Neural crest cell (in vitro differentiated cells): Measurements from ENCODE around the gene SLC5A3. TPM values are rescaled to one million over a fixed set of nuclear protein-coding genes. Genes with fewer than 3 reads are reported as not detected.

Experiments used
- DNase-seq: peaks from one replicate; pipeline ENCODE4 v3.0.0; 2021; ENCODE audit warnings: low read depth, mixed read lengths, low spot score
- H3K27ac Mint-ChIP-seq: one replicate; pipeline ENCODE4 v1.8.0; 2021; ENCODE audit warnings: mild to moderate bottlenecking, mixed read lengths; ENCODE audit not compliant: unreplicated experiment
- H3K27me3 Mint-ChIP-seq: 2 replicates; pipeline ENCODE4 v1.8.0; 2021; ENCODE audit warnings: low read depth, mild to moderate bottlenecking, mixed read lengths
- H3K36me3 Mint-ChIP-seq: 2 replicates; pipeline ENCODE4 v1.8.0; 2021; ENCODE audit warnings: low read depth, mild to moderate bottlenecking, mixed read lengths
- H3K4me1 Mint-ChIP-seq: 2 replicates; pipeline ENCODE4 v1.8.0; 2021; ENCODE audit warnings: mixed read lengths
- H3K4me3 Mint-ChIP-seq: one replicate; pipeline ENCODE4 v1.8.0; 2021; ENCODE audit warnings: mild to moderate bottlenecking, mixed read lengths
- H3K9me3 Mint-ChIP-seq: 2 replicates; pipeline ENCODE4 v1.8.0; 2021; ENCODE audit warnings: mixed read lengths
- CTCF ChIP-seq: fragments of 200-600 bp; sonication (generic); conservative IDR thresholded peaks from 2 replicates; pipeline ENCODE4 v1.5.0; 2021; ENCODE audit warnings: antibody characterized with exemption, mild to moderate bottlenecking
- total RNA-seq: library from RNA; stranded (reverse); gene quantifications from 2 replicates; pipeline ENCODE4 v1.2.1, GENCODE V29; 2021

The SLC5A3 gene
- total RNA-seq, 1 donor from 2014 or later: 19.6 TPM

- Mint-ChIP-seq H3K27me3 (peaks cover 15% of the 10 kb centered on the region), H3K4me1 (peaks cover 3% of the 10 kb centered on the region), H3K9me3 (peaks cover 2% of the 10 kb centered on the region), H3K4me3 (no peak overlapping the region), H3K36me3 (peaks cover 3% of the 10 kb centered on the region), H3K27ac (no peak overlapping the region)
- no peak for TF ChIP-seq CTCF
- DNase-seq: no peak
These were observed 30.6 kb upstream of the SLC5A3 start for GRCh38 chr21:34042735-34043134.

- H3K4me1 Mint-ChIP-seq: peaks cover 3% of the 10 kb centered on the region
- no peak overlapping the region for H3K27ac Mint-ChIP-seq
- no peak for TF ChIP-seq CTCF
- H3K36me3 Mint-ChIP-seq: peaks cover 3% of the 10 kb centered on the region
- H3K27me3 Mint-ChIP-seq: peaks cover 15% of the 10 kb centered on the region
- H3K9me3 Mint-ChIP-seq: peaks cover 2% of the 10 kb centered on the region
- H3K4me3 Mint-ChIP-seq: no peak overlapping the region
- DNase-seq: no peak
These were observed 30.0 kb upstream of the SLC5A3 start for GRCh38 chr21:34043333-34043732.

GRCh38 chr21:34046917-34047316, 26.5 kb upstream of the SLC5A3 start:
- Mint-ChIP-seq H3K27me3 (peaks cover 11% of the 10 kb centered on the region), H3K9me3 (peaks cover 3% of the 10 kb centered on the region), H3K4me3 (no peak overlapping the region), H3K4me1 (no peaks in the 10 kb centered on the region), H3K36me3 (peaks cover 3% of the 10 kb centered on the region), H3K27ac (no peak overlapping the region)
- no peak for DNase-seq
- TF ChIP-seq CTCF: no peak

GRCh38 chr21:34047835-34048234, 25.5 kb upstream of the SLC5A3 start:
- H3K27me3 Mint-ChIP-seq: peaks cover 4% of the 10 kb centered on the region
- H3K4me1 Mint-ChIP-seq: no peaks in the 10 kb centered on the region
- no peak overlapping the region for H3K27ac Mint-ChIP-seq
- H3K9me3 Mint-ChIP-seq: peaks cover 3% of the 10 kb centered on the region
- H3K36me3 Mint-ChIP-seq: peaks cover 3% of the 10 kb centered on the region
- H3K4me3 Mint-ChIP-seq: no peak overlapping the region
- no peak for TF ChIP-seq CTCF
- no peak for DNase-seq

- Mint-ChIP-seq H3K4me3 (no peak overlapping the region), H3K9me3 (peaks cover 3% of the 10 kb centered on the region), H3K27me3 (no peaks in the 10 kb centered on the region), H3K4me1 (no peaks in the 10 kb centered on the region), H3K36me3 (no peaks in the 10 kb centered on the region), H3K27ac (no peak overlapping the region)
- DNase-seq: no peak
- no peak for TF ChIP-seq CTCF
These were observed 21.2 kb upstream of the SLC5A3 start for GRCh38 chr21:34052171-34052570.

- Mint-ChIP-seq H3K4me3 (no peak overlapping the region), H3K27me3 (no peaks in the 10 kb centered on the region), H3K27ac (no peak overlapping the region), H3K9me3 (no peaks in the 10 kb centered on the region), H3K36me3 (no peaks in the 10 kb centered on the region), H3K4me1 (no peaks in the 10 kb centered on the region)
- DNase-seq: no peak
- TF ChIP-seq CTCF: no peak
These were observed 19.1 kb upstream of the SLC5A3 start for GRCh38 chr21:34054259-34054658.
